ENCODE results near the gene EFCC1. TPM values are rescaled to one million over a fixed set of nuclear protein-coding genes. Genes with fewer than 3 reads are reported as not detected.
A peak's percentile ranks its signal among the peaks of the same experiment; 100 is the strongest.

EFCC1 gene
- total RNA-seq, 2 donors from 2014 or later = 0.31 to 0.93 TPM

DNA sequence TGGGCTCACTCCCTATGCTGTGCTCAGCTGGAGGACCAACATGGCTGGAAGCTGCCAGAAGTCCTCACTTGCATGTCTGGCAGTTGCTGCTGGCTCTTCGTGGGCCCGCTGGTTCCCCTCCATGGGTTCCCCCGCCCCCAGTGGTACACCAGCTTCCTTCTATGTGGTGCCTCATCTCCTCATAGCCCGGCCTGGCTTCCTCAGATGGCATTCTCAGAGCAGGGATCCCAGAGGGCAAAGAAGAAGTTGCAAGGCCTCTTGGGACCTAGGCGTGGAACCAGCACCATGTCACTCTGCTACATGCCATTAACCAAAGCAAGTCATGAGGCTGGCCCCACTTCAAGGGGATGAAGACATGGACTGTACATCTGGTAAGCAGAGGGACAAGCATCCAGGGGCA lies 4.4 kb upstream of the EFCC1 start:
- peaks cover 91% of the 10 kb centered on the region for H3K27me3 Mint-ChIP-seq (ENCODE audit: insufficient read depth)
- no peaks in the 10 kb centered on the region for H3K9me3 Mint-ChIP-seq
- no peak overlapping the region for H3K27ac Mint-ChIP-seq
- no peak overlapping the region for H3K4me3 Mint-ChIP-seq
- 87 to 90% methylated on average over 5 of the region's 5 CpGs for WGBS, 2 experiments (ENCODE audit: insufficient coverage in 1 of 2, insufficient read length in 1 of 2)
- H3K4me1 Mint-ChIP-seq = peaks cover 27% of the 10 kb centered on the region
- no peaks in the 10 kb centered on the region for H3K36me3 Mint-ChIP-seq (ENCODE audit: low read depth)
- Histone ChIP-seq H3K4me1 (ENCODE audit: control insufficient read depth, insufficient read depth, low read length) (peaks cover 13% of the 10 kb centered on the region), H3K9ac (ENCODE audit: extremely low read depth, low read length, poor library complexity, severe bottlenecking) (no peak overlapping the region), H3K27me3 (ENCODE audit: control insufficient read depth, insufficient read depth, low read length, poor library complexity, severe bottlenecking) (peaks cover 75% of the 10 kb centered on the region), H3K4me3 (ENCODE audit: low read length) (no peak overlapping the region), H3K27ac (ENCODE audit: low read depth, low read length) (peak overlapping the region; percentile 52), H3K9me3 (ENCODE audit: control insufficient read depth, low read length) (no peaks in the 10 kb centered on the region), H3K36me3 (ENCODE audit: control insufficient read depth, insufficient read depth, low read length) (no peaks in the 10 kb centered on the region)
- DNase-seq = no peak
- TF ChIP-seq, protein P1, sequence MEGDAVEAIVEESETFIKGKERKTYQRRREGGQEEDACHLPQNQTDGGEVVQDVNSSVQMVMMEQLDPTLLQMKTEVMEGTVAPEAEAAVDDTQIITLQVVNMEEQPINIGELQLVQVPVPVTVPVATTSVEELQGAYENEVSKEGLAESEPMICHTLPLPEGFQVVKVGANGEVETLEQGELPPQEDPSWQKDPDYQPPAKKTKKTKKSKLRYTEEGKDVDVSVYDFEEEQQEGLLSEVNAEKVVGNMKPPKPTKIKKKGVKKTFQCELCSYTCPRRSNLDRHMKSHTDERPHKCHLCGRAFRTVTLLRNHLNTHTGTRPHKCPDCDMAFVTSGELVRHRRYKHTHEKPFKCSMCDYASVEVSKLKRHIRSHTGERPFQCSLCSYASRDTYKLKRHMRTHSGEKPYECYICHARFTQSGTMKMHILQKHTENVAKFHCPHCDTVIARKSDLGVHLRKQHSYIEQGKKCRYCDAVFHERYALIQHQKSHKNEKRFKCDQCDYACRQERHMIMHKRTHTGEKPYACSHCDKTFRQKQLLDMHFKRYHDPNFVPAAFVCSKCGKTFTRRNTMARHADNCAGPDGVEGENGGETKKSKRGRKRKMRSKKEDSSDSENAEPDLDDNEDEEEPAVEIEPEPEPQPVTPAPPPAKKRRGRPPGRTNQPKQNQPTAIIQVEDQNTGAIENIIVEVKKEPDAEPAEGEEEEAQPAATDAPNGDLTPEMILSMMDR (conservative IDR thresholded peaks at IDR 0.05) = no peak

DNA sequence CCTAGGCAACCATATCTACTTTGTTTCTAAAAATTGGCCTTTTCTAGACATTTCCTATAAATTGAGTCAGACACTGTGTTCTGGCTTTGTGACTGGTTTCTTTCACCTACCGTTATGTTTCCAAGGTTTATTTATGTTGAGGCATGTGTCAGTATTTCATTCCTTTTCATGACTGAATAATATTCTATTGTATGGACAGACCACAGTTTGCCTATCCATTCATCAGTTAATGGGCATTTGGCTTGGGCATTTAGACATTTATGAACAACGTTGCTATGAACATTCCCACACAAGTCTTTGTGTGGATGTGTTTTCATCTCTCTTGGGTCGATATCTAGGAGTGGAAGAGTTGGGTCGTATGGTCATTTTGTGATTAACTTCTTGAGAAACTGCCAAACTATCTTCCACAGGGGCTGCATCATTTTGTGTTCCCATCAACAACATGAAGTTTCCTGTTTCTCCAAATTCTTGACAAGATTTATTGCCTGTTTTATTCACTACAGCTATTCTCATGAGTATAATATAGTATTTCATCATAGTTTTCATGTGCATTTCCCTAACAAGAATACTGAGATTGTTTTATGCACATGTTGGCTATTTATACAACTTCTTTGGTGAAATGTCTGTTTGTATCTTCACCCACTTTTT lies 3.5 kb upstream of the EFCC1 start:
- Histone ChIP-seq H3K4me3 (ENCODE audit: low read length) (no peak overlapping the region), H3K27me3 (ENCODE audit: control insufficient read depth, insufficient read depth, low read length, poor library complexity, severe bottlenecking) (peaks cover 78% of the 10 kb centered on the region), H3K36me3 (ENCODE audit: control insufficient read depth, insufficient read depth, low read length) (no peaks in the 10 kb centered on the region), H3K9ac (ENCODE audit: extremely low read depth, low read length, poor library complexity, severe bottlenecking) (no peak overlapping the region), H3K27ac (ENCODE audit: low read depth, low read length) (peak overlapping the region; percentile 98), H3K4me1 (ENCODE audit: control insufficient read depth, insufficient read depth, low read length) (peaks cover 13% of the 10 kb centered on the region), H3K9me3 (ENCODE audit: control insufficient read depth, low read length) (no peaks in the 10 kb centered on the region)
- 90 to 92% methylated on average over 3 to 4 of the region's 4 CpGs for WGBS, 2 experiments (ENCODE audit: insufficient coverage in 1 of 2, insufficient read length in 1 of 2)
- TF ChIP-seq, protein P1 (conservative IDR thresholded peaks at IDR 0.05) = no peak
- Mint-ChIP-seq H3K27ac (no peak overlapping the region), H3K36me3 (ENCODE audit: low read depth) (no peaks in the 10 kb centered on the region), H3K27me3 (ENCODE audit: insufficient read depth) (peaks cover 92% of the 10 kb centered on the region), H3K4me3 (no peak overlapping the region), H3K4me1 (peaks cover 27% of the 10 kb centered on the region), H3K9me3 (no peaks in the 10 kb centered on the region)
- no peak for DNase-seq

DNA sequence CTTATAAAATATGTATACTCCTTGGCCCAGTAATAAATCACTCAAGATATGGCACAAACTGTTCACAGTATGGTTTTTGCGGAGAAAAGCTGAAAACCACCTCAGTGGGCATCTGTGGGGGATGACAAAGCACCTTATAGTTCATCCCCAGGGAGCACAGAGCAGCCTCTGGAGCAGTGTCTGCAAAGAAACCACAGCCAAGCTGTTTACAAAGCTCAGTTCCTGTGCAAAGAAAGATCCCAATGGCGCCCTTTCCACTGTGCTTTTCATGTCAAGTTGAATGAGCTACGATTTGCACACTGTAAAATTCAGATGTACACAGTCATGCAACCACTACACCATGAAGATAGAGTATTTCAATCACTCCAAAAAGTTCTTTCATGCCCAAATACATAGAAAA lies 2.5 kb upstream of the EFCC1 start:
- peaks cover 81% of the 10 kb centered on the region for H3K27me3 ChIP-seq (ENCODE audit: control insufficient read depth, insufficient read depth, low read length, poor library complexity, severe bottlenecking)
- H3K36me3 Mint-ChIP-seq (ENCODE audit: low read depth) = no peaks in the 10 kb centered on the region
- H3K4me1 Mint-ChIP-seq = peaks cover 19% of the 10 kb centered on the region

More for the DNA sequence above, 2.5 kb upstream of the EFCC1 start:
- H3K4me1 ChIP-seq (ENCODE audit: control insufficient read depth, insufficient read depth, low read length) = peaks cover 7% of the 10 kb centered on the region
- no peak overlapping the region for H3K9ac ChIP-seq (ENCODE audit: extremely low read depth, low read length, poor library complexity, severe bottlenecking)
- no peaks in the 10 kb centered on the region for H3K9me3 ChIP-seq (ENCODE audit: control insufficient read depth, low read length)
- Mint-ChIP-seq H3K27me3 (ENCODE audit: insufficient read depth) (peaks cover 93% of the 10 kb centered on the region), H3K9me3 (no peaks in the 10 kb centered on the region), H3K4me3 (peak overlapping the region; percentile 25), H3K27ac (no peak overlapping the region)
- H3K4me3 ChIP-seq (ENCODE audit: low read length) = peak overlapping the region; percentile 38
- peak overlapping the region; percentile 98 for H3K27ac ChIP-seq (ENCODE audit: low read depth, low read length)
- H3K36me3 ChIP-seq (ENCODE audit: control insufficient read depth, insufficient read depth, low read length) = no peaks in the 10 kb centered on the region
- TF ChIP-seq, protein P1 (conservative IDR thresholded peaks at IDR 0.05) = no peak
- no peak for DNase-seq
- 25 to 63% methylated on average over 2 to 3 of the region's 3 CpGs for WGBS, 2 experiments (ENCODE audit: insufficient coverage in 1 of 2, insufficient read length in 1 of 2)

Data from endodermal cell (in vitro differentiated cells).